HEK293T (cell line): ENCODE measurements around the gene HEG1.

Source experiments
- FOXM1 ChIP-seq: fragments of 450-650 bp; IDR thresholded peaks from 2 replicates; pipeline ENCODE4 v1.6.1; 2017; ENCODE audit warnings: mild to moderate bottlenecking, borderline replicate concordance
- TARDBP ChIP-seq: fragments of 450-650 bp; IDR thresholded peaks from 2 replicates; pipeline ENCODE4 v1.6.1; 2016

GRCh38 chr3:125055913-125056745, at the start of gene HEG1:
- TF ChIP-seq TARDBP (no peak), FOXM1 (no peak)
